22Rv1 (cell line): Measurements from ENCODE around the gene FDX2.

Experiments
- CTCF ChIP-seq: fragments of 450-650 bp; IDR thresholded peaks from 2 replicates; pipeline ENCODE4 v1.5.1; 2017; ENCODE audit warnings: mild to moderate bottlenecking
- ZFX ChIP-seq: fragments of 450-650 bp; IDR thresholded peaks from 2 replicates; pipeline ENCODE4 v1.6.1; 2017; ENCODE audit warnings: antibody characterized with exemption, borderline replicate concordance

GRCh38 chr19:10270616-10271394, 45.0 kb downstream of the FDX2 start, which contains the start of gene ICAM1:
- TF ChIP-seq CTCF (no peak), ZFX (no peak)
